ENCODE measurements around the gene SLC39A9.
"Not testable (repeated sequence)": the region's sequence is repeated elsewhere in the genome, so short reads cannot be mapped to it uniquely, and the experiment has no call there.

SLC39A9 gene

DNA sequence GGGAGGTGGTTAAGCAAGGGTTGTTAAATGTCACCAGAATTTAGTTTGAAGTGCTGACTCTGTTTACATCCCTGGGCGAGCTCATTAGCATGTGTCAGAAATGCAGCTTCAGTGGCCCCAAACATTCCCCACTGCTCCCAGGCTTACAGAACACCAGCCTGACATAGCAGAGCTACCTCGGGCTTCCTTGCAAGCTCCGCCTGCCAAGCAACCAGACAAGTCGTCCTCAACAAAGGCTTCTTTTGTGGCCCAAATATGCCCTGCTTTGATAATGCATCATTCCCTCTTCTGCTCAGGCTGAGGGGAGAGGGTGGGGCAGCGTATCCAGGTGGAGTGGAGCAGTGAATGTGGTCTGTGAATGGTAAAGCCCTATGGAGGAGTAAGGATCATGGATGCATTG lies 28.4 kb upstream of the SLC39A9 start:
- DNase-seq = no peak

DNA sequence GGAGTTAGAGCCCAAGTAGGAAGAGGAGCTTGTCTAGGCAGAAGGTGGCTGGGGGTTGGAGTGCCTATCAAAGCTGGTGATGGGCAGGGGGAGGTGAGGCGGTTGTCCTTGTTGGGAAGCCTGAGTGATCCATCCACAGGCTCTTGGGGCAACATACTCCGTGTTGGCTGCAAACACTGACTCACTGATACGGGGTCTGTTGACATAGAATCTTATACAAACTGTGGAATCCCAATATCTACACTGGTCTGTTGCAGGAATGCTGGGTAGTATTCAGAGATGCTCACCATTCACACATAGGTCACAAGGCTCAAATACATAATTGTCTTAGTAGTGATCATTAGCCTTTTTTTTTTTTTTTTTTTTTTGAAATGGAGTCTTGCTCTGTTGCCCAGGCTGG lies 26.3 kb upstream of the SLC39A9 start:
- DNase-seq = no peak

DNA sequence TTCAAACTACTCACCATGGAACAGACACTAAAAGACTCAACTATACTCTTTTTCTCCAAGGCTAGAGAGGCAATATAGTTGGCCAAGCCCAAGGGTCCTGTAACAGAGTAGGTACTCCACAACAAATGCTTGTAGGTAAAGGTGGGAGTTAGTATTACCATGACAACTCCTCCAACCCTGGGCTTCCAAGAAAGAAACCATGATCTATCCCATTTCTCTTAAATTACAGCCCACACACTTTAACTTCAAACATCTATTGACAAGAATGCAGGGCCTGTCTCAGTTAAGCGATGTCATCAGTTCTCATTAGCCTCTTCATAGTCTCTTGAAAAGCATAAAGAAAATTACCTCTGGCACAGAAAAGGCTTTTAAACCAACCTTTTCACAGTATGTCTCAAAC lies 25.4 kb upstream of the SLC39A9 start:
- no peak for DNase-seq

DNA sequence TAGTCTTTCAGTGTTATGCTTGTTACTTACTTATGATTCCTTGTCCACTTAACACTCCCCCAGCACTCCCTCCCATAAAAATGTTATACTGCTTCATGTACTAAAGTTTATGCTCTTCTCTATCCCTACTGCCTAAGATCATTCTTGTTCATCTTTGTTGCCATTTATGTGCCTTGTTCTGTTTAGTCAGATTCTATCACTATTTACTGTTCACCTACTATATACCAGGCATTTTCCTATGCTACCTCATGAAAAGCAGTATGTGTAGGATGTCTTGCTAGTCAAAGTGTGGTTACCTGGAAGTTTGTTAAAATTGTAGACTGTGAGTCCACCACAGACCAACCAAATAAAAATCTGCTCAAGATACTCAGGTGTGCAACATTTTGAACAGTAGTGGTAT lies 24.3 kb upstream of the SLC39A9 start:
- no peak for DNase-seq

DNA sequence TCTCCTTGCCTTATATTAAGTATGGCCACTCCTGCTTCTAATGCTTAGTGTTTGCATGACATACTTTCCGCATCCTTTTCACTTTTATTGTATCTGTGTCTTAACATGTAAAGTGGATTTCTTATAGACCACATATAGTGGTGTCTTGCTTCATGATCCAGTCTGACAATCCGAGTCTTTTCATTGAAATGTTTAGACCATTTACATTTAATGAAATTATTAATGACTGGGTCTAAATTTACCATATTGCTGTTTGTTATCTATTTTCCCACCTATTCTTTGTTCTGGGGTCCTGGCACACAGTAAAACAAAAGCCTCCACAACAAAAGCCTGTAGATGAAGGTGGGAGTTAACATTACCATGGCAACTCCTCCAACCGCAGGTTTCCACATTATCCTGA lies 23.3 kb upstream of the SLC39A9 start:
- no peak for DNase-seq

DNA sequence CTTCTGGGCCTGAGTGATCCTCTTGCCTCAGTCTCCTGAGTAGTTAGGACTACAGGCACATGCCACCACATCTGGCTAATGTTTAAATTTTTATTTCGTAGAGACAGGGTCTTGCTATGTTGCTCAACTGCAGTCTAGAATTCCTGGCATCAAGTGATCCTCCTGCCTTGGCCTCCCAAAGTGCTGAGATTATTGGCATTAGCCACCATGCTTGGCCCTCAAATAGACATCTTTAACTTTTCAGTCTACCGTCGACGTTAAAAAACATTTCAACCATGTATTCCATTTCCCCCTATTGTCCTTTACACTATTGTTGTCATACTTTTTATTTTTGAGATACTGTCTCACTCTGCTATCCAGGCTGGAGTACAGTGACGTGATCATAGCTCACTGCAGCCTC lies 22.8 kb upstream of the SLC39A9 start:
- DNase-seq = no peak

DNA sequence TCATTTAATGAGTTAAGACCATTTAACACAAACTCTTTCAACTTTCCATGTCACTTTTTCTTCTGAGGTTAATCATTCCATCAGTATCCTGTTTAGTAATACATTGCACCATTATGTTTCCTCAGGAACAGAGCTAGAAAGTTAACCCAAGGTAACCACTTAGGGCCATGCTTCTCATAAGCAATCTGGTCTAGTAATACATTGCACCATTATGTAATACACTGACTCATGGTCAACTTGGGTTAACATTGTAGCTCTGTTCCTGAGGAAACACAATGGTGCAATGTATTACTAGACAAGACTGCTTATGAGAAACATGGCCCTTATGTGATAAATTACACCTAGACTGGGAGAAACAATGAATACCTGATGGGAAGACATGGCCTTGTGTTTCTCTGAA lies 22.1 kb upstream of the SLC39A9 start:
- DNase-seq = no peak

DNA sequence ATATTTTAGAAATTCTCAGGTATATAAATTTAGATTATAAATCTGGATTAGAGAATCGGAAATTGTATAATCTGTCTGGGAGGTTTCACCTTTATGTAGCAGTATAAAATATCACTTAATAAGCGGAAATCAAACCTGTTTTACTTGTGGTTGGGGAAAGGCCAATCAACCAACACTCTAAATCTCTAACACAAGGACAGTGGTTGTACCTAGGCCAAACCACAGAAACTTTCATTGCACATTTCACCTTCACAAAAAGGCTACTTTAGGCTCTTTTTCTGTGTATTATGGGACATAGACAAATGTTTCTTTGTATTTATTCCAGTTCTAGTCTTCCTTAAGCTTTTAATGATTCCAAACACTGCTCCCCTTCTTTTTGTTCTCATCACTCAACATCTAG lies 20.2 kb upstream of the SLC39A9 start:
- DNase-seq = no peak

DNA sequence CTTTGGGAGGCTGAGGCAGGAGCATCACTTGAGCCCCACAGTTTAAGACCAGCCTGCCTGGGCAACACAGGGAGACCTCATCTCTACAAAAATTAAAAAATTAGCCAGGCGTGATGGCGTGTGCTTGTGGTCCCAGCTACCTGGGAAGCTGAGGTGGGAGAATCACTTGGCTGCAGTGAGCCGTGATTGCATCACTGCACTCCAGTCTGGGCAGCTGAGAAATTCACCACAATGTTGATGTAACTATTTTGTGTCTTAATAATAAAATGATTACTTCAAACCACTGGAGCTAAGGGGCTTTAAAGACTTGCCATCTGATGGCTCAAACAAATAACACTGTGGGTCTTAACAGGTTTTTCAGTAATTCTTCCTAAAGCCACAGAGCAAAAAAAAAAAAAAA lies 11.2 kb upstream of the SLC39A9 start:
- no peak for DNase-seq

DNA sequence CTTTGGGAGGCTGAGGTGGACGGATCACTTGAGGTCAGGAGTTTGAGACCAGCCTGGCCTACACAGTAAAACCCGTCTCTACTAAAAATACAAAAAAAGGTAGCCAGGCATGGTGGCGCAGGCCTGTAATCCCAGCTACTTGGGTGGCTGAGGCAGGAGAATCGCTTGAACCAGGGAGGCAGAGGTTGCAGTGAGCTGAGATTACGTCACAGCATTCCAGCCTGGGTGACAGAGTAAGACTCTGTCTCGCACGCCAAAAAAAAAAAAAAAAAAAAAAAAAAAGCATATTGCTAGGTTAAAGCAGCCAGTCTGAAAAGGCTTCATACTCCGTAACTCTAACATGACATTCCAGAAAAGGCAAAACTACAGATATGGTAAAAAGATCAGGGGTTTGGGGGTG lies 7.1 kb upstream of the SLC39A9 start:
- DNase-seq = not testable (repeated sequence)

DNA sequence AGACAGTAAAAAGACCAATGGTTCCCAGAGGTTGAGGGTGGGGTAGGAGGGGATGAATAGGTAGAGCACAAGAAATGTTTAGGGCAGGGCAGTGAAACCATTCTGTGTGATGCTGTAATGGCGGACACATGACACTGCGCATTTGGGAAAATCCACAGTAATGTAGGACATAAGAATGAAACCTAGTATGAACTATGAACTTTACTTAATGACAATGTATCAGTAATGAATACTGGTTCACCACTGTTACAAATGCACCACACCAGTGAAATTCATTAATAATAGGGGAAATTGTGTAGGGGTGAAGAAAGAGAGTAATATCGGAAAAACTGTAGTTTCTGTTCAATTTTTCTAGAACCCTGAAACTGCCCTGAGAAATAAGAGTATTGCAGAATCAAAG lies 6.0 kb upstream of the SLC39A9 start:
- DNase-seq = no peak

DNA sequence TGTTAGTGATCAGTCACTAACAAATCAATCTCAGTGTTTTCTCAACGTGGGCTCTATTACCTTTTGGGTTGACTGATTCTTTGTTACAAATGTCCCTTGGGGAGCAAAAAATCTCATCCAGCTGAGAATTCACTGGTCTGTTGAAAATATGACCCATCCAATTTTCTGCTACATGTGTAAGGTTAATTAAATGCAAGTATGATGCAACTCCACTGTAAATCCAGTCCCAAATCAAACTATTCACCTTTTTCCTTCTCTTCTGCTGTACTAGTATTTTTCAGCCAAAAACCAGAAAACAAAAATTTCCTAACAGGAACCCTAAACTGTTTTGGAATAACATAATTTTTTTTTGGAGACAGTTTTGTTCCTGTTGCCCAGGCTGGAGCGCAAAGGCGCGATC lies 2.6 kb upstream of the SLC39A9 start:
- DNase-seq = no peak

DNA sequence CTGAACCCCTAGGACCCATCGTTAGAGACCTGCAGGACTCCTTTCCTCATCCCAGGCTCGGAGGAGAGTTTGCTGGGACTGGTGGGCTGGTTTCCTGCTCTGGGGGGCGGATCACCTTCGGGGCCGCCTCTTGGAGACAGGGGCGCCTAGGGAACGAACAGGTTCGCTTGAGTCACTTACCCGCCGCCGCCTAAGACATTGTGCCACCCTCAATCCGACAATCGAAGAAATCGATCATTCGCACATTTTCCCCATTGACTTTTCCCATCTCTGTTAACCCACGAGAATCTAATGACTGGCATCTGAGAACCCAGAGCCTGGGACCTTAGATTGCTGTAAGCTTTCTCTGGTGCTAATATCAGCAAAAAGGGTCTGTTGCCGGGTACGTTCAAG lies 322 bp downstream of the SLC39A9 start:
- DNase-seq = peak; percentile 60

DNA sequence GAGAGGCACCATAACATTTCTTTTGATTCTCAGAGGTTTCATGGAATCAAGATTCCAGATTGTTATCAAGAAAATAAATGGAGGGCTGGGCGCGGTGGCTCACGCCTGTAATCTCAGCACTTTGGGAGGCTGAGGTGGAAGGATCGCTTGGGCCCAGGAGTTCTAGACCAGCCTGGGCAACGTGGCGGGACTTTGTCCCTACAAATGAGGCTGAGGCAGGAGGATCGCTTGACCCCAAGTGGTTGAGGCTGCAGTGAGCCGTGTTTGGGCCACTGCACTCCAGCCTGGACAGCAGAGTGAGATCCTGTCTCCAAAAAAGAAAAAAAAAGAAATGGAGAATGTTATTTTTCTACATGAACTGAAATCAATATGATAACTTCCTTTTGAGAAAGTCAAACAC lies 1.3 kb downstream of the SLC39A9 start:
- no peak for DNase-seq

DNA sequence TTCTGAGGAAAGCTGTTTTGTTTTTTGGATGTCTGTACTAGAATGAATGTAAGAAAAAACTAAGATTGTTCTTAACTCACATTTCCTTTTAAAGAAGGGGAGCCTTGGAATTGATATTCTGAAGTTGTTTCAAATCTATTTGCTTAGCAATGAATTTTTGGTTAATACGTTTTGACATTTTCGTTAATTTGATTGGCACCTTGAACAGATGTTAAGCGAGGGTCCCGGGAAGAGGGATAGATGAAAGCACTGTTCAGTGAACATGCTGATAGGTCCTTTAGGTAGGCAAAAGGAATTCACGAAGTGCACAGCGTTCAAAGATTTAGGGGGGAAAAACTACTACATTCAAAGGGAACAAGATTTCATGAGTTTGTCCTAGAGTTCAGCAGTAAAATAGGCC lies 1.7 kb downstream of the SLC39A9 start:
- DNase-seq = no peak

DNA sequence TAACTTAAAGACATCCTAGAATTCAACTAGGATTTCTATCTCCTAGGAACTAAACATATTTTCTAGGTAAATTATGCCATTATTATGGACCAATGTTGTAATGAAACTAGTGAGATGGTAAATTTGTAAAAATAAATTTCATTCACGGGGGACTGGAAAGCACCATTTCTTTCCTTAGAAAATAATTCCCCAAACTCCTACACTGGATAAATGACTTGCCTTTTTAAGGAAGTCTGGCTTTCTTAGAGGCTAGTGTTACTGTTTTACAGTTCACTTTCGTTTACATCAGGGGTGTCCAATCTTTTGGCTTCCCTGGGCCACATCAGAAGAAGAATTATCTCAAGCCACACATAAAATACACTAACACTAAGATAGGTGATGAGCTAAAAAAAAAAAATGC lies 3.3 kb downstream of the SLC39A9 start:
- DNase-seq = no peak

DNA sequence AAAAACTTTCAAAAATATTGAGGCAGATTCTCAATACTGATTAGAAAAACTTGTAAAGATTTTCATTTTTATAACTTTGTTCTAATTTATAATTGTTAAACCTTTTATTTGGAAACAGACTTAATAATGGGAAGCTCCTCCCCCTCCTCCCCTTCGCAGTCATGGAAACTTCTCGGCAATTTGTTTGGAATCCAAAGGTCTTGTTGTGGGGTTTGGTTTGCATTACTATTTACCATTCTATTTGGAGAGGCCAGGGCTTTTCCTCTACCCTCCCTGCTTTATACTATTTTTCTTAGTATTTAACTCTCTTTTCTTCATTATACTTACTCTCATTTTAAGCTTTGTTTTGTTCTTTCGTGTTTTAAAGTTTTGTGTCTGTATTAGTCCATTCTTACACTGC lies 6.0 kb downstream of the SLC39A9 start:
- no peak for DNase-seq

DNA sequence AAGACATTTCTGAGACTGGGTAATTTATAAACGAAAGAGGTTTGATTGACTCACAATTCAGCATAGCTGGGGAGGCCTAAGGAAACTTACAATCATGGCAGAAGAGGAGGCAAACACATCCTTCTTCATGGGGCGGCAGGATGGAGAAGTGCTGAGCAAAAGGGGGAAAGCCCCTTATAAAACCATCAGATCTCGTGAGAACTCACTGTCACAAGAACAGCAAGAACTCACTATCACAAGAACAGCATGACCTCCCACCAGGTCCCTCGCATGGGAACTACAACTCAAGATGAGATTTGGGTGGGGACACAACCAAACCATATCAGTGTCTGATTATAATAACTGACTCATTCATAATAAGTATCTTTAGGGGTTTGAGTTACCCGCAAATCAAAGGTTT lies 6.4 kb downstream of the SLC39A9 start:
- DNase-seq = no peak

DNA sequence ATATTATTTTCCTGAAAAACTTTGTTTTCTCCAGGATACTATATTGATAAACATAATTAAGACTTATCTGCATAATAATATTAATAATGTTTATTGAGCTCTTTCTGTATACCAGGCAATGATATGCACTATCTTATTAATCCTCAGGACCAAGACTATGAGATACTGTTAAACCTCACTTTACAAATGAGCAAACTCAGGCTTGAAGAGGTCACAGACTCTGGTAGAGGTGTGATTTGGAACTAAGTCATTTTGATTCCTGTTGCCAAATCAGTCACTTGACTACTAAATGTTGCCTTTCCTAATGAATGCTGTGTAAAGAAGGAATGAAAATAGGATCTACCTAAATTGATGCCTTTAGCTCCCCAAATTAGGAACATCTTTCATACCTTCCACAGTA lies 7.3 kb downstream of the SLC39A9 start:
- no peak for DNase-seq

DNA sequence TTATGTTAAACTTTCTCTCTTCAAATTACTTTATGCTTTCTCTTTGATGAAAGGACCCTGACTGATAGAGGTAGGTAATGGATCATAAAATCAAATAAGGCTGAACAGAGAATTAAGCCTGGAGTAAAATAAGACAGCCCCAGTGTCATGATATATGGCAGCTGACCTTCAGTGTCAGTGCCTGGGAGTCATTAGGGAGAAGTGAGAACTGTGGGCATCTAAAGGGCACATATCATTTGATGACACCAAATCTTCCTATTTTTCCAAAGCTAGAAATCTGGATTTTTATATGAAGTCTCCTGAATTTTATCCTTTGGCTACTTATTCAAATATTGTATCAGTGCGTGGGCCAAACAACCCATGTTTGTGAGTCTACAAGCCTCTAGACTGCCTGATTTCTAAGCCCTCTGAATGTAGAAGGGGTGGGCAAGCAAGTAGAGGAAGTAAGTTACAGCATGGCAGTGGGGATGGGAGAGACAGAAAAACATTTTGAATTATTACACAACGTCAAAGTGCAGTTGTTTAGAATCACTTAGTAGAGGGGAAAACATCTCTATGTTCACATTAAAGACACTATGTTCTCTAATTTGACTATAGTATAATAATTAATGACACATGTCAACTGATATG lies 10.0 kb downstream of the SLC39A9 start:
- no peak for DNase-seq

DNA sequence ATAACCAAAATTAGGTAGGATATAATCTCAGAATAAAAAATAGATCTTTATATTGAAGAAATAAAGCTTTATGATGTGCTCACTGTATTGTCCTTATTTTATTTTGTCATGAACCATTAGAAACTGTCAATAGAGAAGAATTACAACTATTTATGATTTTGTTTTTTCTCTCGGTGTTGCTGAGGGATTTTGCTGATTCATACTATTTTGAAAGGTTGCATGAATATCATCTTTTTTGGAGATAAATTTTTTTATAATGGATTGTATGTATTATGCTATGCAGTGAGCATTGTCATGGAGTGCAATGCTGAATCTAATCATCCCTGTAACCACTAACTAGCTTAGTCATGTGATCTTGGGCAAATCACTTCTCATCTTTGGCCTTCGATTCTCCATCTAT lies 15.0 kb downstream of the SLC39A9 start:
- no peak for DNase-seq

DNA sequence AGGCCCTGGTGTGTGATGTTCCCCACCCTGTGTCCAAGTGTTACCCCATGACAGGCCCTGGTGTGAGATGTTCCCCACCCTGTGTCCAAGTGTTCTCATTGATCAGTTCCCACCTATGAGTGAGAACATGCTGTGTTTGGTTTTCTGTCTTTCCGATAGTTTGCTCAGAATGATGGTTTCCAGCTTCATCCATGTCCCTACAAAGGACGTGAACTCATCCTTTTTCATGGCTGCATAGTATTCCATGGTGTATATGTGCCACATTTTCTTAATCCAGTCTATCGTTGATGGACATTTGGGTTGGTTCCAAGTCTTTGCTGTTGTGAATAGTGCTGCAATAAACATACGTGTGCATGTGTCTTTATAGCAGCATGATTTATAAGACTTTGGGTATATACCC lies 17.6 kb downstream of the SLC39A9 start:
- DNase-seq = not testable (repeated sequence)

DNA sequence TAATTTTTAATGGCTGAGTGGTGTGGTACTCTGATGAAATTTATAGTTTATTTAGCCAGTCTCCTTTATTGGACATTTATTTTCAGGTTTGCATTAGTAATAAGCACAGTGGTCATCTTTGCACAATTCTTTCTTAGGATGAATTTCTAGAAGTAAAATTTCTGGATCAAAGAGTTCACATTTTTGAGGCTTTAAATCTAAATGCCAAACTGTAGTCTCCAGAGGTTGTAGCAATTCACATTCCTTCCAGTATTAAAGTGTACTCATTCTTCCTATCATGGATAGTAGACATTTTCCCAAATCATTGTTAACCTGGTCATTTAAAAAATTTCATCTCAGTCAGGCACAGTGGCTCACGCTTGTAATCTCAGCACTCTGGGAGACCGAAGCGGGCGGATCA lies 24.8 kb downstream of the SLC39A9 start:
- DNase-seq = no peak

DNA sequence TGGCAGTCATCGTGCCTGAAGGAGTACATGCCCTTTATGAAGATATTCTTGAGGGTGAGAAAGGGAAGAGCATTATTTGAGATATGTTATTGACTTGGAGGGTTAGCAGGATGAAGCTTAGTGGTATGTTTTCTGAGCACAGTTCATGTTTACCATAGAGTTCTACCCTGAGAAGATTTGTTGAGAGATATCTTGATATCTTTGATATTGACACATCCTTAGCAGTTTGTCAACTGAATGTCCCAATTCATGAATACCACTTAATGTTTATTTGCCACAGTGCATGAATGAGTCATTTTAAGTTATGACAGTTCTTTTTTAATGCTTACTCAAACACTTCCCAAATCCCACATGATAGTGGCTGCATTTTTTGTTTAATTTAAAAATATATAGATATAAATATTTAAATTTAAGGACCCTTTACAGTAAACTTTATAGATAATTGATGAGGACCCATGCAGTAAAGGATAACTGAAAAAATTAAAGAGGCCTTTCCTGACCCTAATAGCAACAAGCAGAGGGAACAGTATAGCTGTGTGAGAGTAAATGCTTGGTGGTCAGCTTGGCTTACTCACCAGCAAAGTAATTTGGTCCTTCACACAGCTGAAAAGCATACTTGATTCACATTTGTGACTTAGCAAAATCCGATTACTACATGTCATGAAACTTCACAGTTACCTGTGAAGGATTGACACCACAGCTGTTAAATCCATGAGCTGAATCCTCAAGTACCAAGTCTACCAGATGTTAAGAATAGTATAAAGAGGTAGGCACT lies 25.8 kb downstream of the SLC39A9 start:
- no peak for DNase-seq

DNA sequence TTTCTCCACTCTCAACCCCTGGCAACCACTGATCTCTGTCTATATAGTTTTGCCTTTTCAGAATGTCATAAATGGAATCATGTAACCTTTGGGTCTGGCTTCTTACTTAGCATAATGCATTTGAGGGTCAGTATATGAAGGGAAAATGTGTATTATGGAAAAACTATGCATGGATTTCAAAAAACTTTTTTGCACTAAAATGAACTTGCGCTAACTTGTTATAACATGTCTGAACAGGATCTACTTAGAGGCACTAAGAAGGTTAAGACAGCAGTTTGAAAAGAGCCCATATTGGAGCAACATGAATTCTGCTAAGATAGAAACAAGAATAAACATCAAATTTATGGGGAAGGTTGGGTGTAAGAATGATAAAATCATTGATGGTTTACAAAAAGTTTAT lies 29.1 kb downstream of the SLC39A9 start:
- no peak for DNase-seq
